ENCODE results near the gene HOMER2.

DNA sequence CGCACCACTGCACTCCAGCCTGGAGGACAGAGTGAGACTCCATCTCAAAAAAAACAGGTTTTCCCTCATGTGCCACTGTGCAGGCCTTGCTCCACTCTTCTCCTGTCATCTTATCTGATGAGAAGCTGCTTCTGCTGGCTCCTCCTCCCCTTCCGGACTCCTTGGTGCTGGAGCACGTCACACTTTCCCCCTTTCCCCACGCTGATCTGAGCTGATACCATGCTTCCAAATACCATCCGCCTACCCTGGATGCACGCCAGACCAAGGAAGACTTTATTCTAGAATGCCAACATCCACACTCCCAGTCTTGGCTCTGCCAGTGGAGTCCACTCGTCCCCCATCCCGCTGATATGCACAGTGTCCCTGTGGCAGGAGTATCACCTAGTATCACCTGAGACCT lies 31.3 kb downstream of the HOMER2 start:
- TF ChIP-seq, protein P1, sequence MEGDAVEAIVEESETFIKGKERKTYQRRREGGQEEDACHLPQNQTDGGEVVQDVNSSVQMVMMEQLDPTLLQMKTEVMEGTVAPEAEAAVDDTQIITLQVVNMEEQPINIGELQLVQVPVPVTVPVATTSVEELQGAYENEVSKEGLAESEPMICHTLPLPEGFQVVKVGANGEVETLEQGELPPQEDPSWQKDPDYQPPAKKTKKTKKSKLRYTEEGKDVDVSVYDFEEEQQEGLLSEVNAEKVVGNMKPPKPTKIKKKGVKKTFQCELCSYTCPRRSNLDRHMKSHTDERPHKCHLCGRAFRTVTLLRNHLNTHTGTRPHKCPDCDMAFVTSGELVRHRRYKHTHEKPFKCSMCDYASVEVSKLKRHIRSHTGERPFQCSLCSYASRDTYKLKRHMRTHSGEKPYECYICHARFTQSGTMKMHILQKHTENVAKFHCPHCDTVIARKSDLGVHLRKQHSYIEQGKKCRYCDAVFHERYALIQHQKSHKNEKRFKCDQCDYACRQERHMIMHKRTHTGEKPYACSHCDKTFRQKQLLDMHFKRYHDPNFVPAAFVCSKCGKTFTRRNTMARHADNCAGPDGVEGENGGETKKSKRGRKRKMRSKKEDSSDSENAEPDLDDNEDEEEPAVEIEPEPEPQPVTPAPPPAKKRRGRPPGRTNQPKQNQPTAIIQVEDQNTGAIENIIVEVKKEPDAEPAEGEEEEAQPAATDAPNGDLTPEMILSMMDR (IDR thresholded peaks at IDR 0.05; ENCODE audit: low read depth, low read length): no peak
- TF ChIP-seq EZH2phosphoT487 (IDR thresholded peaks at IDR 0.05; ENCODE audit: low read depth): no peak
